ENCODE measurements around the gene NMU.

NMU gene

GRCh38 chr4:55671667-55672066 is 35.6 kb upstream of the NMU start:
- DNase-seq (ENCODE audit: low spot score), result no peak
- no peak for TF ChIP-seq CTCF (IDR thresholded peaks at IDR 0.05; ENCODE audit: extremely low read depth, missing control alignments)

DNA sequence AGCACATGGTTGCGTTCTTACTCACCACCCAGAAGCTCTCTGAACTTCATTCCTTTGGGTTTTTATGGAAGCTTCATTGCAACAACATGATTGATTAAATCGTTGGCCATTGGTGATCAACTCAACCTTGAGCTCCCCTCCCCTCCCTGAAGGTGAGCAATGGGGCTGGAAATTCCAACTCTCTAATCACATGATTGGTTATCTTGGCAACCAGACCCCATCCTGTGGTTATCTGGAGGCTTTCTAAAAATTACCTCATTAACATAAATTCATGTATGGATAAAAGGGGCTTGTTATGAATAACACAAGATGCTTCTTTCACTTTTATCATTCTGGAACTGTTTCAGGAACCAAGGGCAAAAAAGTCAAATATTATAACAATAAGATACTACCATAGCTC is 34.6 kb upstream of the NMU start:
- TF ChIP-seq CTCF (IDR thresholded peaks at IDR 0.05; ENCODE audit: extremely low read depth, missing control alignments), result no peak
- no peak for DNase-seq (ENCODE audit: low spot score)

DNA sequence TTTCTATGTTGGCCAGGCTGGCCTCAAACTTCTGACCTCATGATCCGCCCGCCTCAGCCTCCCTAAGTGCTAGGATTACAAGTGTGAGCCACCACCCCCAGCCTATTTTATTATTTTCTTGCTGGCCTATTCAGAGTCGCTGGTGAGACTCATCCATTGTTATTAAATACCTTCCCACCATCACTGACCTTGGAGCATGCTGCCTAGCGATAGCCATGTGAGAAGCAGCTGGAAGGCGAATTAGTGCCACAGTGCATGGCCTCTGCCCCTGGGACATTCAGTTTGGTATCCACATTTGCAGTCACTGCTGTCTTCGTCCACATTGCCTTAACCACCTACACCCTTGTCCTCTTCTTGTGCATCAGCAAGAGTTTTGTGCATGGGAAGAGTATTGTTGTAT is 32.4 kb upstream of the NMU start:
- TF ChIP-seq CTCF (IDR thresholded peaks at IDR 0.05; ENCODE audit: extremely low read depth, missing control alignments), result no peak
- no peak for DNase-seq (ENCODE audit: low spot score)

GRCh38 chr4:55666535-55666934 is 30.4 kb upstream of the NMU start:
- TF ChIP-seq CTCF (IDR thresholded peaks at IDR 0.05; ENCODE audit: extremely low read depth, missing control alignments), result no peak
- DNase-seq (ENCODE audit: low spot score), result no peak

DNA sequence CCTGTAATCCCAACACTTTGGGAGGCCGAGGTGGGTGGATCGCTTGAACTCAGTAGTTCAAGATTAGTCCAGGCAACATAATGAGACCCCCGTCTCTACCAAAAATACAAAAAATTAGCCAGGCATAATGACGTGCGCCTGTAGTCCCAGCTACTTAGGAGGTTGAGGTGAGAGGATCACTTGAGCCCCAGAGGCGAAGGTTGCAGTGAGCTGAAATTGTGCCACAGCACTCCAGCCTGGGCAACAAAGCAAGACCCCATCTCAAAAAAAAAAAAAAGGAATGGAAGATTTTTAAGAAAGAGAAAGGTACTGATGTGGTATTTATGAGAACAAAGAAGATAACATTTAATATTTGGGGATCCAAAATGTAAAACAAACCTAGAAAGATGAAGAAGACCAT is 27.0 kb upstream of the NMU start:
- DNase-seq (ENCODE audit: low spot score), result no peak
- no peak for TF ChIP-seq CTCF (IDR thresholded peaks at IDR 0.05; ENCODE audit: extremely low read depth, missing control alignments)

DNA sequence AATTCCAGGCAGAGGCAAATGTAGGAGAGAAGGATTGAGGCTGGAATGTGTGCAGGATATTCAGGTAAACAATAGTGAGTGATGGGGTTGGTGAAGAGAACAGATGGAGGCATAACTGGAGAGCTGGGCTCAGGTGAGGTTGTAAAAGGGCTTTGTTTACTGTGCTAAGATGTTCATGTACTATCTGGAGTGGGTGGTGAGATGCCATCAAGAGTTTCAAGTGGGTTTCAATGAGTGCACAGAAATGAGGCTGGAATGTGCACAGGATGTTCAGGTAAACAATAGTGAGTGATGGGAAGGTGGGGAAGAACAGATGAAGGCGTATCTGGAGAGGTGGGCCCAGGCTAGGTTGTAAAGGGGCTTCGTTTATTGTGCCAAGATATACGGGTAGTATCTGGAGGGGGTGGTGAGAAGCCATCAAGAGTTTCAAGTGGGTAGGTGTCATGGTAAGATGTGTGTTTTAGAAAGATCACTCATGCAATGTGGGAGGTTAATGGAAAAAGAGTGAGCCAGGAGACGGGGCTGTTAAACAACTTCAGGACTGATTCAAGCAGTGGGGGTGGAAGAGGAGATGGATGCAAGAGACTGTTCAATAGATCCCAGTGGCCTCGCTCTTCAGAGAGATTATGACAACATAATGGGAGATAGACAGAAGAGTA is 25.4 kb upstream of the NMU start:
- no peak for DNase-seq (ENCODE audit: low spot score)
- no peak for TF ChIP-seq CTCF (IDR thresholded peaks at IDR 0.05; ENCODE audit: extremely low read depth, missing control alignments)

DNA sequence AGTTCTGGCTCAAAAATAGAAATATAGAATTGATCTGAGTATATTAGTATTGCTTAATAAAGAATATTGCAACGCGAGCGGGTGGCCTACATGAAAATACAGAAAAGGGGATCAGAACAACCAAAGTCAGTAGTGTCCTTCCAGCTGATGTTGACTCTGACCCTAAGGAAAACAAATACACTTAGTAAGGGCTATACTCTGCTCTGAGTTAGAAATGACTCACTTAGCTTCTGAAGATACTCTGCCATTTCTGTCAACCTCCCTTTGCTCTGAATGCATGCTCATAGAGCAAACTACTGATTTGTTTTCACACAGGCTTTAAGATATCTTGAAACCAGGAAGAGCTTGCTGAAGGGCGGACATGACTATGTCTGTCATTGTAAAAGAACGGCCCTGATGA is 22.6 kb upstream of the NMU start:
- DNase-seq (ENCODE audit: low spot score), result no peak
- TF ChIP-seq CTCF (IDR thresholded peaks at IDR 0.05; ENCODE audit: extremely low read depth, missing control alignments), result no peak
